AG09319 (cell line): ENCODE data around the gene FAM83D.

Source experiments
- DNase-seq: peaks from one replicate; pipeline ENCODE4 v3.0.0-alpha.2; 2010; ENCODE audit warnings: low read depth; ENCODE audit errors: extremely low read depth
- CTCF ChIP-seq: IDR thresholded peaks from 2 replicates; pipeline ENCODE4 v1.5.1; 2011; ENCODE audit warnings: low read depth, mild to moderate bottlenecking, inconsistent platforms, low read length, moderate library complexity

FAM83D gene

GRCh38 chr20:38979842-38980241, 53.6 kb downstream of the FAM83D start:
- no peak for TF ChIP-seq CTCF

GRCh38 chr20:38982291-38982690, 56.1 kb downstream of the FAM83D start:
- no peak for DNase-seq
- no peak for TF ChIP-seq CTCF

More at GRCh38 chr20:38979842-38980241, 53.6 kb downstream of the FAM83D start:
- DNase-seq: no peak

GRCh38 chr20:38985060-38985459, 58.8 kb downstream of the FAM83D start:
- no peak for TF ChIP-seq CTCF
- DNase-seq: no peak

GRCh38 chr20:38985603-38986170, 59.5 kb downstream of the FAM83D start:
- no peak for TF ChIP-seq CTCF
- peak; percentile 71 for DNase-seq

- TF ChIP-seq CTCF: no peak
- no peak for DNase-seq
These were observed 60.4 kb downstream of the FAM83D start for GRCh38 chr20:38986663-38987062.

- no peak for TF ChIP-seq CTCF
- DNase-seq: no peak
These were observed 61.6 kb downstream of the FAM83D start for GRCh38 chr20:38987777-38988176.

- TF ChIP-seq CTCF: no peak
- DNase-seq: no peak
These were observed 64.5 kb downstream of the FAM83D start for GRCh38 chr20:38990728-38991127.
